GM12891 (cell line): ENCODE results near the gene PEPD.

Experiments used
- POLR2A ChIP-seq: IDR thresholded peaks from 2 replicates; pipeline ENCODE4 v1.6.1; 2011; ENCODE audit warnings: low read depth, low read length, control low read depth
- POLR2AphosphoS5 ChIP-seq: IDR thresholded peaks from 2 replicates; pipeline ENCODE4 v1.6.1; 2011; ENCODE audit warnings: low read depth, low read length, control low read depth

- TF ChIP-seq POLR2A: no peak
- TF ChIP-seq POLR2AphosphoS5: no peak
Observed at GRCh38 chr19:33564836-33565338, 43.3 kb upstream of the PEPD start.
